Adipocyte (in vitro differentiated cells): Measurements from ENCODE around the gene SFPQ.
A peak's percentile ranks its signal among the peaks of the same experiment; 100 is the strongest.

Source experiments
- DNase-seq: peaks from one replicate; pipeline ENCODE4 v3.0.0-alpha.2; 2015; ENCODE audit warnings: low read depth
- H3K27me3 ChIP-seq: replicated peaks from 2 replicates; pipeline ENCODE4 v1.7.0; 2013; ENCODE audit warnings: mild to moderate bottlenecking, low read length, moderate library complexity; ENCODE audit not compliant: control insufficient read depth, insufficient read depth
- H3K36me3 ChIP-seq: 2 replicates; pipeline ENCODE4 v1.7.0; 2013; ENCODE audit warnings: low read length, mild to moderate bottlenecking, moderate library complexity; ENCODE audit not compliant: control insufficient read depth, insufficient read depth, severe bottlenecking
- H3K4me1 ChIP-seq: 2 replicates; pipeline ENCODE4 v1.7.0; 2013; ENCODE audit warnings: mild to moderate bottlenecking, low read length, moderate library complexity; ENCODE audit not compliant: control insufficient read depth, insufficient read depth
- H3K4me3 ChIP-seq: 2 replicates; pipeline ENCODE4 v1.7.0; 2013; ENCODE audit warnings: mild to moderate bottlenecking, low read length, moderate library complexity
- H3K9ac ChIP-seq: 2 replicates; pipeline ENCODE4 v1.7.0; 2013; ENCODE audit warnings: mild to moderate bottlenecking, low read length, moderate library complexity
- H3K9me3 ChIP-seq: 2 replicates; pipeline ENCODE4 v1.7.0; 2013; ENCODE audit warnings: mild to moderate bottlenecking, low read length, moderate library complexity; ENCODE audit not compliant: control insufficient read depth

Gene SFPQ

GRCh38 chr1:35210321-35211119, 17.6 kb upstream of the SFPQ start:
- peaks cover 9% of the 10 kb centered on the region for H3K4me1 ChIP-seq
- H3K4me3 ChIP-seq: no peak overlapping the region
- no peak overlapping the region for H3K9ac ChIP-seq
- H3K9me3 ChIP-seq: no peaks in the 10 kb centered on the region
- no peaks in the 10 kb centered on the region for H3K27me3 ChIP-seq
- no peaks in the 10 kb centered on the region for H3K36me3 ChIP-seq
- DNase-seq: no peak

GRCh38 chr1:35203295-35203694, 10.3 kb upstream of the SFPQ start:
- Histone ChIP-seq H3K9me3 (no peaks in the 10 kb centered on the region), H3K9ac (no peak overlapping the region), H3K27me3 (no peaks in the 10 kb centered on the region), H3K36me3 (no peaks in the 10 kb centered on the region), H3K4me3 (no peak overlapping the region), H3K4me1 (peaks cover 12% of the 10 kb centered on the region)
- DNase-seq: no peak

DNA sequence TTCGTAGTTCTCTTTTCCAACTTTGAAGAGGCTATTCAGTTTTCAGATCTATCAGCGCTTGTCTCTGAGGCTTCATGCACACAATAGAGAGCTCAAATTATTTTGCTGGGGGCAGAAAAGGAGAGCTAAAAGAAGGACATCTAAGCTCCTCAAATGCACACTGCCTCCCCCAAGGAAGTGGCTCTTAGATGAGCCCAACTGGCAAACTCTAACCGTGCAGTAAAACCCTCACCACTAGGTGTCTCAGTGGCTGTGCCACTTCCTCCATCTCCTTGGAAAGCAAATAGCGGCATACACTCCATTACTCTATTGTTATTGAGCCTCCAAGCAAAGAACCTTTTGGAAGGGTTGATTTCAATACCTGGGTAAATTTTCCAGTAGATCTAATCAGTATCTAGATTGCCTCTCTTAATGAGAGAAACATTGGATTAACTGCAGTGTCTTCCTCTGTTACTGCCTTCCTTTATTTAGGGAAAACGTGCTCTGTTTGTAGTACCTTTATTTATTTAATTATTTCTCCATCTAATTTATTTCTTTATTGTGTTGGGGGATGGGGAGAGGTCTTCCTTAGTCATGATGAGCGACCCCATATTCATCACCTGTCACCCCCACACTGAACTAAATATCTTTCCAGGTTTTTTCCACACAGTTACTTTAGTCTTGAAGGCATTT, 9.2 kb upstream of the SFPQ start:
- H3K9me3 ChIP-seq: no peaks in the 10 kb centered on the region
- peak overlapping the region; percentile 3 for H3K4me3 ChIP-seq
- no peaks in the 10 kb centered on the region for H3K27me3 ChIP-seq
- H3K9ac ChIP-seq: no peak overlapping the region
- peaks cover 12% of the 10 kb centered on the region for H3K4me1 ChIP-seq
- DNase-seq: peak; percentile 94
- H3K36me3 ChIP-seq: no peaks in the 10 kb centered on the region

GRCh38 chr1:35201631-35202030, 8.7 kb upstream of the SFPQ start:
- H3K9me3 ChIP-seq: no peaks in the 10 kb centered on the region
- no peaks in the 10 kb centered on the region for H3K36me3 ChIP-seq
- no peak overlapping the region for H3K9ac ChIP-seq

GRCh38 chr1:35192056-35192852, 691 bp downstream of the SFPQ start:
- Histone ChIP-seq H3K9ac (peak overlapping the region; percentile 97), H3K27me3 (no peaks in the 10 kb centered on the region), H3K4me3 (peak overlapping the region; percentile 100), H3K4me1 (peaks cover 32% of the 10 kb centered on the region), H3K36me3 (peaks cover 42% of the 10 kb centered on the region), H3K9me3 (no peaks in the 10 kb centered on the region)
- DNase-seq: peak; percentile 93

More at GRCh38 chr1:35201631-35202030, 8.7 kb upstream of the SFPQ start:
- H3K4me1 ChIP-seq: peaks cover 12% of the 10 kb centered on the region
- no peaks in the 10 kb centered on the region for H3K27me3 ChIP-seq
- DNase-seq: no peak
- no peak overlapping the region for H3K4me3 ChIP-seq

- Histone ChIP-seq H3K36me3 (peaks cover 49% of the 10 kb centered on the region), H3K9ac (peak overlapping the region; percentile 97)
Observed at GRCh38 chr1:35191429-35192055, 1.4 kb downstream of the SFPQ start.

GRCh38 chr1:35190784-35191183, 2.2 kb downstream of the SFPQ start:
- peak overlapping the region; percentile 100 for H3K4me3 ChIP-seq
- H3K36me3 ChIP-seq: peaks cover 57% of the 10 kb centered on the region
- peaks cover 46% of the 10 kb centered on the region for H3K4me1 ChIP-seq
- no peaks in the 10 kb centered on the region for H3K27me3 ChIP-seq
- DNase-seq: peak; percentile 46
- no peaks in the 10 kb centered on the region for H3K9me3 ChIP-seq
- peak overlapping the region; percentile 97 for H3K9ac ChIP-seq

More at GRCh38 chr1:35191429-35192055, 1.4 kb downstream of the SFPQ start:
- no peaks in the 10 kb centered on the region for H3K9me3 ChIP-seq
- peak overlapping the region; percentile 100 for H3K4me3 ChIP-seq
- peaks cover 39% of the 10 kb centered on the region for H3K4me1 ChIP-seq
- H3K27me3 ChIP-seq: no peaks in the 10 kb centered on the region
- no peak for DNase-seq

GRCh38 chr1:35188578-35189392, 4.2 kb downstream of the SFPQ start:
- H3K9ac ChIP-seq: no peak overlapping the region
- no peaks in the 10 kb centered on the region for H3K27me3 ChIP-seq
- DNase-seq: no peak
- peak overlapping the region; percentile 100 for H3K4me3 ChIP-seq
- H3K4me1 ChIP-seq: peaks cover 56% of the 10 kb centered on the region
- H3K36me3 ChIP-seq: peaks cover 77% of the 10 kb centered on the region
- no peaks in the 10 kb centered on the region for H3K9me3 ChIP-seq

GRCh38 chr1:35187816-35188342, 5.1 kb downstream of the SFPQ start:
- Histone ChIP-seq H3K4me1 (peaks cover 56% of the 10 kb centered on the region), H3K9ac (no peak overlapping the region), H3K9me3 (no peaks in the 10 kb centered on the region), H3K4me3 (peak overlapping the region; percentile 36), H3K27me3 (no peaks in the 10 kb centered on the region), H3K36me3 (peaks cover 86% of the 10 kb centered on the region)
- no peak for DNase-seq

- peaks cover 100% of the 10 kb centered on the region for H3K36me3 ChIP-seq
- no peak for DNase-seq
- no peaks in the 10 kb centered on the region for H3K9me3 ChIP-seq
- H3K27me3 ChIP-seq: no peaks in the 10 kb centered on the region
- peak overlapping the region; percentile 26 for H3K9ac ChIP-seq
- H3K4me1 ChIP-seq: peaks cover 56% of the 10 kb centered on the region
- H3K4me3 ChIP-seq: no peak overlapping the region
Observed at GRCh38 chr1:35186239-35186638, 6.7 kb downstream of the SFPQ start.
